OCI-LY1 (cell line): Measurements from ENCODE around the gene SLC6A9.

Experiments
- CTCF ChIP-seq: fragments of 200-600 bp; sonication (generic), shearing (Covaris generic); IDR thresholded peaks from 2 replicates; pipeline ENCODE4 v1.5.1; 2017; ENCODE audit warnings: mild to moderate bottlenecking, antibody characterized with exemption, low read length, moderate library complexity, mixed read lengths
- EZH2 ChIP-seq: fragments of 200-600 bp; sonication (generic), shearing (Covaris generic); IDR thresholded peaks from 2 replicates; pipeline ENCODE4 v1.8.0; 2017; ENCODE audit warnings: borderline replicate concordance, mixed run types, mild to moderate bottlenecking, antibody characterized with exemption, low read length, moderate library complexity, mixed read lengths

GRCh38 chr1:44033756-44034155, 2.5 kb upstream of the SLC6A9 start:
- TF ChIP-seq CTCF (no peak), EZH2 (no peak)
